ENCODE data around the gene PLEKHH1. TPM values are rescaled to one million over a fixed set of nuclear protein-coding genes. Genes with fewer than 3 reads are reported as not detected.
"Not testable (repeated sequence)": the region's sequence is repeated elsewhere in the genome, so short reads cannot be mapped to it uniquely, and the experiment has no call there.

Gene PLEKHH1
- total RNA-seq, 6 donors from 2014 or later = 0.46 to 25.1 (median 4.4) TPM

DNA sequence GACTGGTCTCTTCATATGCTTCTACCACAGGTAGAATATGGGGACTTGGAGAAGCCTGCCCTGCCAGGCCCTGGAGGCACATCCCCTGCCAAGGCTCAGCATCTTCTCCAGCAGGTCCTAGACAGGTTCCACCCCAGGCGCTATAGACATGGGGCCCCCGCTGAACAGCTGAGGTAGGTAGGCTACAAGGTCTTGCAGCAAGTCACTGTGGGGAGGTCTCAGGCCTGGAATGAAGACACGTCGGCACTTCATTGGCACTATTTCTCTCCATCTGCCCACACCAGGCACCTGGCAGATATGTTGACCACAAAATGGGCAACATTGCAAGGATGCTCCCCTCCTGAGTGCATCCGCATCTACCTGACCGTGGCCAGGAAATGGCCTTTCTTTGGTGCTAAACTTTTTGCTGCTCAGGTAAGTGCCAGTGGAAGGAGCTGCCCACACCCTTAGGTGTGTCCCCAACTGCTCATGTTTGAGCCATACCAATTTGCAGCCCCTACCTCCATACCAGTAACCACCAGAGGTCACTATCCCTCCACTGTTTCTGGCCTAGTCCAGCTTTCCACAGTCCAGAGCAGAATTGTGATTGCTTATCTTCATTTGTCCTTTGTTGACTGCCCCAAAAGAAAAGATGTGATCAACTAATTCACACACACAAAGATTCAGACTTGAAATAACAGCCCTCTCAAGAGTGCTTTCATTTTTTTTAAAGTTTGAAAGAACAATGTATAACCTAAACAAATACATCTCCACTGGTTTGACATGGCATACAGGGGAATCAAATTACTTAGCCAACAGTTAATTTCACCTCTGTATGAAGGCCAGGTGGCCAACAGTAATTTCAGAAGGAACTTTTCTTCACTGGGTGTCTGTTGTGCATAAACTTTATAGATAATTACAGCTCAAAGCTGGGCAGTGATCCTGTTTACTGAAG lies 50.9 kb downstream of the PLEKHH1 start:
- ATAC-seq (ENCODE audit: low FRiP score in 2 of 2) = peak in 1 of 2 donors; percentile 79

DNA sequence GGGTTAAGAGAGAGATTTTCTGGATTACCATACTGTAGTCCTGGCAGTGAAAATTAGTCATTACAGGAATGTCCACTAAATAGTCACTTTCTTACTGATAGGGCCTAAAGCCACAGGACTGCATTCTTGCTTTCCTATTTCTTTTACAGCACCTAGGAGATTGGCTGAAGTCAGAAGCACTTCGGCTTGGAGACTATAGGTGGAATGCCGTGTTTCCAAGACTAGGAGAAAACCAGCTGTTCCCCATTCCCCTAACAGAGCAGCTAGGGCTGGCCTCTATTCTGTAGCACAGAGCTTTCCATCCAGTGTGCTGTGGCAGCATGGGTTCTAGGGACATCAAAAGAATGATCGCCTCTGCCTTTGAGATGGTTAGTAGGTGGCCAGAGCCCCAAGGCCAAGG lies 51.9 kb downstream of the PLEKHH1 start:
- no peak for DNase-seq
- Histone ChIP-seq H3K4me3 (no peak overlapping the region), H3K9me3 (no peaks in the 10 kb centered on the region), H3K27me3 (no peaks in the 10 kb centered on the region), H3K36me3 (peaks cover 0 to 24% (median 11%) of the 10 kb centered on the region in 4 donors), H3K4me1 (no peaks in the 10 kb centered on the region), H3K27ac (no peak overlapping the region)
- no peak for ATAC-seq (ENCODE audit: low FRiP score in 2 of 2)
- WGBS, 2 donors = 88 to 100% methylated on average over 3 of the region's 3 CpGs
- TF ChIP-seq POLR2A (IDR thresholded peaks at IDR 0.05) = no peak

More for the DNA sequence above, 50.9 kb downstream of the PLEKHH1 start:
- H3K4me3 ChIP-seq = no peak overlapping the region
- H3K36me3 ChIP-seq = peaks cover 0 to 14% (median 7%) of the 10 kb centered on the region in 4 donors
- H3K27ac ChIP-seq = no peak overlapping the region
- H3K27me3 ChIP-seq = no peaks in the 10 kb centered on the region
- DNase-seq = no peak
- 86 to 90% methylated on average over 5 to 6 of the region's 6 CpGs for WGBS, 2 donors
- H3K9me3 ChIP-seq = no peaks in the 10 kb centered on the region
- TF ChIP-seq POLR2A (IDR thresholded peaks at IDR 0.05) = no peak
- TF ChIP-seq, protein P1, sequence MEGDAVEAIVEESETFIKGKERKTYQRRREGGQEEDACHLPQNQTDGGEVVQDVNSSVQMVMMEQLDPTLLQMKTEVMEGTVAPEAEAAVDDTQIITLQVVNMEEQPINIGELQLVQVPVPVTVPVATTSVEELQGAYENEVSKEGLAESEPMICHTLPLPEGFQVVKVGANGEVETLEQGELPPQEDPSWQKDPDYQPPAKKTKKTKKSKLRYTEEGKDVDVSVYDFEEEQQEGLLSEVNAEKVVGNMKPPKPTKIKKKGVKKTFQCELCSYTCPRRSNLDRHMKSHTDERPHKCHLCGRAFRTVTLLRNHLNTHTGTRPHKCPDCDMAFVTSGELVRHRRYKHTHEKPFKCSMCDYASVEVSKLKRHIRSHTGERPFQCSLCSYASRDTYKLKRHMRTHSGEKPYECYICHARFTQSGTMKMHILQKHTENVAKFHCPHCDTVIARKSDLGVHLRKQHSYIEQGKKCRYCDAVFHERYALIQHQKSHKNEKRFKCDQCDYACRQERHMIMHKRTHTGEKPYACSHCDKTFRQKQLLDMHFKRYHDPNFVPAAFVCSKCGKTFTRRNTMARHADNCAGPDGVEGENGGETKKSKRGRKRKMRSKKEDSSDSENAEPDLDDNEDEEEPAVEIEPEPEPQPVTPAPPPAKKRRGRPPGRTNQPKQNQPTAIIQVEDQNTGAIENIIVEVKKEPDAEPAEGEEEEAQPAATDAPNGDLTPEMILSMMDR (IDR thresholded peaks at IDR 0.05) = peak; percentile 29 to 64 (median 58)
- no peaks in the 10 kb centered on the region for H3K4me1 ChIP-seq

DNA sequence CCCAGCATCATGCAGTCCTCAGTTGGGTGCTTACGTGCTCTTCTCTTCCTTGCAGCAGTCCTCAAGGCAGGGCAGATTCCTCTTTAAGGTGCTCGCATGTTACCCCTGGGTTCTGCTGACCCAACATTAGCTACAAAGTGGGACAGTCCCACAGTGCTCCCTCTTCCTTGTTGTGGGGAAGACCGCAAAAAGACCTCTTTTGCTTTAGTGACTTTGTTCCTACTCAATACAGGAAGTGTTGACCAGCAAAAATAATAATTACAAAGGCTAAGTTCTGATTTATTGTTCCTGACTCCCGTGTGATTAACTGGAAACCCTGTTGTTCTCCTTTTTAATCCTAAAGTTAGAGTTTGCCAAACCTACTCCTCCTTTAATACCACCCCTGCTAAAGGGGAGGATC lies 53.3 kb downstream of the PLEKHH1 start:
- ATAC-seq (ENCODE audit: low FRiP score in 2 of 2) (no peak), DNase-seq (no peak)
- Histone ChIP-seq H3K36me3 (peaks cover 6 to 38% (median 16%) of the 10 kb centered on the region in 4 donors), H3K9me3 (no peaks in the 10 kb centered on the region), H3K4me3 (no peak overlapping the region), H3K4me1 (no peaks in the 10 kb centered on the region), H3K27me3 (no peaks in the 10 kb centered on the region), H3K27ac (no peak overlapping the region)
- 71 to 76% methylated on average over 4 of the region's 4 CpGs for WGBS, 2 donors
- TF ChIP-seq POLR2AphosphoS5 (IDR thresholded peaks at IDR 0.05) (no peak), EP300 (IDR thresholded peaks at IDR 0.05) (no peak), POLR2A (IDR thresholded peaks at IDR 0.05) (no peak)
- TF ChIP-seq, protein P1 (IDR thresholded peaks at IDR 0.05) = no peak

DNA sequence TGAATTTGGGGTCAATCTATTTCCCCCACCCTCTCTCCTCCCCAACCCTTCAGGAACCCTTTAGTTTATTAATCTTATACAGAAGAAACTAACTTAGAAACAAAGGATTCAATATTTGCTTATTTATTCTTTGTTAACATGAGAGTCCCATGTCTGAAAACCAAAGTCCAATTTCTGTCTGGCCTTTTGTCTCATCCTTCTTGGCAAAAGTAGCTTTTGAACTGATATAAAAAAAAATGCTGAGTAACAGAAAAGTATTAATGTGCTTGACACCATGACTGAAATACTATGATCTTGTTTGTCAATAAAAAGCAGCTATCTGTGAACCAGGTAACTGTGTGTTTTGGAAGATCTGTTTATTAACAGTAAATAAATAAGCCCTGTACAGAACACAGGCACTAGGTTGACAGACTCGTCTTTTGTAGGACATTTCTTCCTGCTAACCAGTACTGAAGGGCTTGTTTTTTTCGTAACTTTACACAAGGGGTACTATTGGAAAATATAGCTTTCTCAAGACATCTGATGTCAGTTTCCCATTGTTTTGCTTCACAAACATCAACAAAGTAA lies 56.2 kb downstream of the PLEKHH1 start:
- ATAC-seq (ENCODE audit: low FRiP score in 2 of 2) (no peak), DNase-seq (no peak)
- Histone ChIP-seq H3K36me3 (peaks cover 16 to 66% (median 35%) of the 10 kb centered on the region in 4 donors), H3K4me3 (no peak overlapping the region), H3K9me3 (no peaks in the 10 kb centered on the region), H3K27ac (no peak overlapping the region), H3K27me3 (no peaks in the 10 kb centered on the region), H3K4me1 (no peaks in the 10 kb centered on the region)
- TF ChIP-seq POLR2A (IDR thresholded peaks at IDR 0.05) = no peak
- TF ChIP-seq EP300 (IDR thresholded peaks at IDR 0.05) = no peak
- no peak for TF ChIP-seq POLR2AphosphoS5 (IDR thresholded peaks at IDR 0.05)
- TF ChIP-seq, protein P1 (IDR thresholded peaks at IDR 0.05) = no peak
- 86 to 96% methylated on average over 2 of the region's 2 CpGs for WGBS, 2 donors

DNA sequence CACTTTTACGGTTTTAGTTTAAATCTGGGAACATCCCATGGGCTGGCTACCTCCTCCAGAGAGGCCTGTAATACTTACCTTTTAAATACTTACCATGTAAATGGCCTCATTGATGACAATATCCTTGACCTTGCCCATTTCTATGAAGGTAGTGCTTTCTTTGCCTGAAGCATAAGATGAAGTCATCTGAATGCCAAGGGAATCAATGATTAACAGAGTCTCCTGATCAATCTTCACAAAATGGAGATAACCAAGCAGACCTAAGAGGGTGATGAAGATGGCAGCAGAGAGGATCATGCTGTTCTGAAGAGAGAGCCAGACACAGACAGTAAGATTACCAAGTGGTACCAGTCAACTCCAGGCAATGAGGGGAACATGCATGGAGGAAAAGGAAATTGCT lies 60.6 kb downstream of the PLEKHH1 start:
- H3K9me3 ChIP-seq; ATAC-seq (ENCODE audit: low FRiP score in 2 of 2); H3K27me3 ChIP-seq; H3K4me3 ChIP-seq; H3K27ac ChIP-seq; DNase-seq; H3K4me1 ChIP-seq: not testable (repeated sequence)
- peaks cover 16 to 60% (median 30%) of the 10 kb centered on the region in 4 donors for H3K36me3 ChIP-seq
- WGBS, 2 donors = 33 to 40% methylated on average over 1 of the region's 1 CpG
